GM18907 (cell line): ENCODE measurements around the gene TTC27.

ENCODE experiments used
- ATAC-seq: cut with Tn5 transposase; IDR thresholded peaks from one replicate; pipeline ENCODE4 v1.9.1; 2021; ENCODE audit warnings: mild to moderate bottlenecking, moderate library complexity; ENCODE audit not compliant: unreplicated experiment

Gene TTC27

DNA sequence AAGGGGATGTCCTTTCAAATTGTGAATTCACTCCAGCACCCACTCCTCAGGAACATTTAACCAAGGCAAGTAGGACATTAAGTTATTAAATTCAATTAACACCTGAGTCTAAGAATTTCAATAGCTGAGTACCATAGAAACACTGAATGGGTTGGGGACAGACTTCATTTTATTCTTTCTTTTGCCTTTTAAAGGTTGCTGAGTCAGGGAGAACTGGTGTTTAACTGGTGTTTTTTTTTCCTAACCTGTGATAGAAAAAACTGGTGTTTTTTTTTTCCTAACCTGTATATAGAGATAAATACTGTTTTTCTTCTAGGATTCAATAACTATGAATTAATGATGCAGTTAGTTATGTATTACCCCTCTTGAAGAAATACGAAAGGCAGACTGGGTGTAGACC, 38.9 kb downstream of the TTC27 start:
- no peak for ATAC-seq

DNA sequence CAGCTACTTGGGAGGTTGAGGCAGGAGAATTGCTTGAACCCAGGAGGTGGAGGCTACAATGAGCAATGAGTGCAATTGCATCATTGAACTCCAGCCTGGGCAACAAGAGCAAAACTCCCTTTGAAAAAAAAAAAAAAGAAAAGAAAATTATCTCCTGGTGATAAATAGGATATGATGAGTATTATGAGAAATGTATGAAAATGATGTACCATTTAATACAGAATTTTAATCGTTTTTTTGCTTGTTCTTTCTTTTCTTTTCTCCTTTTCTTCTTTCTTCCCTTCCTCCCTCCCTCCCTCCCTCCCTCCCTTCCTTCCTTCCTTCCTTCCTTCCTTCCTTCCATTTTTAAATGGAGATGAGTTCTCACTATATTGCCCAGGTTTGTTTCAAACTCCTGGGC, 40.4 kb downstream of the TTC27 start:
- no peak for ATAC-seq

DNA sequence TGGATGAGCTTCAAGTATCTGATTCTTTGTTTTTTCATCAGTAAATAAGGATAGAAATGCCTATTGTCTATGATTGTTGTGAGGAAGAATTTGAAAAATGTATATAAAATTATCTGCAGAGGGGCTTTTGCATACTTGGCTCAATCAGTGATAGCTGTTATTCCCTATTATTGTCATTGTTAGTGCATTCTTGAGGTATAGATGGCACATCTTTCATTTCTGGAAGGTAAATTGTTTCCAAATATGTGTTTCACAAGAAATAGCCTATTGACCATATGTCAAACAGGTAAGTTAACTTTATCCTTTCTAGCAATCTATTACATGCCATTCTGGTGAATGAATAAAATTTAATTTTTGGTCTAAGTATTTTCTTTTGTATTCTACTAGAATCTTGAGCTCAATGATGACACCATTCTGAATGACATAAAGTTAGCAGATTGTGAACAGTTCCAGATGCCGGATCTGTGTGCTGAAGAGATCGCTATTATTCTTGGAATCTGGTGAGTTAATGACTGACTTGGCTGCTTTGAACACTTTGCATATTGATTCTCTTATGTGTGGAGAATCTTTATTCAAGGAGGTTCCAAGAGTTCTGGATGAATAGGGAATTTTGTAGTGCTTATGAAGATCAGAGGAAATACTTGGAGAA, 44.2 kb downstream of the TTC27 start:
- ATAC-seq: no peak

DNA sequence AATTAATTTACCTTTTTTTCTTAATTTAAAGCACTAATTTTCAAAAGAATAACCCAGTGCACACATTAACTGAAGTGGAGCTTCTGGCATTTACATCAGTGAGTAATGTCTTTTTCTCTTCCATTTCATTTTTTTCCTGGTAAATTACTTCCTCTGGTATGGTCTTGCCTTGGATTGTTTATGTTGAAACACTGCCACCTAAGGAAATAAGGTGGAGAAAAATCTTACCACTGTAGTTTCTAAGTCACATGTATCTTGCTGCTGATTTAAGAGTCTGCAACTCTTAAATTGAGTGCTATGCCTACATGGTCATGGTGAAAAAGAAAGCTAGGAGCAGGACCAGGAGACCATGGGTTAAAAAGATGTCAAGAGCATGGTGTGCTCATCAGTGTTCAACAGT, 51.0 kb downstream of the TTC27 start:
- no peak for ATAC-seq

DNA sequence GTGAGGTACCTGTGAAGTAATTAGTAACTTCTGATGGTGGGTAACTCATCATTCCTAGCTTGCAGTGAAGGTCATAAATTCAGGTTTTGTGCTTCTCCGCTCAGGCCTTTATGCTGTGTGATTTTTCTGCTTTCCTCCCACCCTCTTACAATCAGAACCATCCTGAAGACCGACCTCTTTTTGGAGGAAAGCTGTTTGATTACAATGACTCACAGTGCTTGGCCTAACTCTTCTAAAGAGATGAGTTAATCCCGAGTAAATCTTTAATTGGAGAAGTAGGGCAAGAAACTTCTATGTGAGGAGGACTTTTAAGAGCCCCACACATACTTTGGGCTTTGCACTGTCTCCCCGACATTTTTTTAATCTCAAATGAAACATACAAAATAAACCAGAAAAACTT, 53.1 kb downstream of the TTC27 start:
- no peak for ATAC-seq

DNA sequence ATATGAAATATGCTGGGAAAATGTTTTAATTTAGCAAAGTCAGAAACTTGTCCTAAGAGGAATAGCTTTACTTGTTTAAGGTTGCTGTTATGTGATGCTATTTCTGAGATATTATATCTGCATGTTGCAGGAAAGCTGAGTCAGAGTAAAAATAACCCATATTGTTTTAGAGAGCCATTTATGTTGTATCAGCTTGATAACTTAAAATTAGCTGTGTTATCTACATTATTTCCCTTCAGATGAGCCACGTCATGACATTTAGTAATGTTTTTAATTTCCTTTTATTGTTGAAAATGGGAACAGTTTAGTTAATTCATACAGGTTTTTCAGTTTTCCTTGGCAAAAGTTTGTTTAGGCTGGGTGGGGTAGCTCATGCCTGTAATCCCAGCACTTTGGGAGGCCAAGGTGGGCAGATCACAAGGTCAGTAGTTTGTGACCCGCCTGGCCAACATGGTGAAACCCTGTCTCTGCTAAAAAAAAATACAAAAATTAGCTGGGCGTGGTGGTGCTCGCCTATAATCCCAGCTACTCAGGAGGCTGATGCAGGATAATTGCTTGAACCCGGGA, 55.8 kb downstream of the TTC27 start:
- no peak for ATAC-seq

DNA sequence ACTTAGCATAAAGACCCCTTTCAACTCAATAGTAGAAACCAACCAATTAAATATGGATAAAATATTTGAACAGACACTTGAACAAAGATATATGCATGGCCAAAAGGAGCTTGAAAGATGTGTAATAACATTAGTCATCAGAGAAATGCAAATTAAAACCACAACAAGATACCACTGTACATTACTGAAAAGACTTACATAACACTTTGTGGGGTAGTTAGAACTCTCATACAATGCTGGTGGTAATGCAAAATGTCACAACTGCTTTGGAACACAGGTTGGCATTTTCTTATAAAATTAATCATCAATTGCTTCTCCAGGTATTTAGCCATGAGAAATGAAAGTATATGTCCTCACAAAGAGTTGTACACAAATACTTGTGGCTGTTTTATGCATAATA, 60.7 kb downstream of the TTC27 start:
- peak; percentile 64 for ATAC-seq

DNA sequence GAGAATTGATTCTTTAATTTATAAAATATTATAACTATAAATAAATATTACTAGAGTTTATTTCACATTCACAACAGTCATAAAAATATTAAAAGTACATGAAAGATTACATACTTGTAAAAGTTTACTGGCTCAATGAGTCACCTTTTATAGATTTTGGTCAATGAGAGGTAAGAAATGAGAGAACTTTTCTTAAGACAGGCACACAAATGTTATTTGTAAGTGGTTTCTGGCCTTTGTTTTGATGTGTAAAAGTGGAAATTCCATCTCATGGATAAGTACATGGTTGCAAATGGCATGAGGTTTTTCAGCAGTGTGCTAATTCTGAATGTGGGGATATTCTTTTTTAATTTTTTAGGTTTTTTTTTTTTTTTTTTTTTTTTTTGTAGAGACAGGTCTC, 63.8 kb downstream of the TTC27 start:
- no peak for ATAC-seq

DNA sequence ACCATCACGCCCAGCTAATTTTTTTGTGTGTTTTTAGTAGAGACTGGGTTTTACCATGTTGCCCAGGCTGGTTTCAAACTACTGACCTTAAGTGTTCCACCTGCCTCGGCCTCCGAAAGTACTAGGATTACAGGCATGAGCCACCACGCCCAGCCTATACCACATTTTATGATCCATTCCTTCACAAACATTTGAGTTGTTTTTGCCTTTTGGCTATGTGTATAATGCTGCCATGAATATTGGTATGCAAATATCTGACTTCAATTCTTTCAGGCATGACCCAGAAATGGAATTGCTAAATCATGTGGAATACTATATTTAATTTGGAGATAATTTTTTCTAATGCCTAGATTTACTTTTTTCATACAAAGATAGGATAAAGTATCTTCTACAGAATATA, 68.6 kb downstream of the TTC27 start:
- no peak for ATAC-seq

DNA sequence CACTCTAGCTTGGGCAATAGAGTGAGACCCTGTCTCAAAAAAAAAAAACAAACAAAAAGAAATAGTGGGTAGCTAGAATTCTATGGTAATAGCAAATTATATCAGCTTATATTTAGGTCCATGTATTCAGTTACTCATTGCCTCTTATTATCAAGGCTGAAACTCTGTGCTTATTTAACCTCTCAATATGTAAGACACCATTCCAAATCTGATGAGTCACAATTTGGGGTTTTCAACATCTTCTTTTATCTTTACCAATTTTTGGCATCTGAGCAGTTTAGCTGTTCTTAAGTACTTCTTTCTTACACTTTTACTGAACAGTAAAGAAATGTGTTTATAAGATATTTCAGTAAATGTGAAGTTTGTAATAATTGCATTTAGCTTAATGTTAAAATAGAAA, 69.3 kb downstream of the TTC27 start:
- no peak for ATAC-seq

DNA sequence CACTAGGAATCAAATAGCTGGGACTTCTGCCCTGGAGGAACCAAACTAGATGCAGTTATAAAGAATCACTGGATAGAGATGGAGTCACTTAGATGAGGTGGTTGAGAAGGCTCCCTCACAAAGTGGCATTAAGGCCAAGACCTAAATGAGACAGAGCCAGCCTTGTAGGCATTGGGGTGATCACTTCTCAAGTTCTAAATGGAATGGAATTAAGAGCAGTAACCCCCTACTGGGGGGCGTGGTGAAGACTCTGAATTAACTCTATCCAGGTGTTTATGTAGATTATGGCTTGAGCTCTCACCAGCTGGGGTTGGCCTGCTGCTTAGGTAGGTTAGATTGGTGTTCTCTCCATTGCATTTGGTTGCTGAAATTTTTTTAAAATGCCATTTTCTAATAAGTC, 71.3 kb downstream of the TTC27 start:
- no peak for ATAC-seq

DNA sequence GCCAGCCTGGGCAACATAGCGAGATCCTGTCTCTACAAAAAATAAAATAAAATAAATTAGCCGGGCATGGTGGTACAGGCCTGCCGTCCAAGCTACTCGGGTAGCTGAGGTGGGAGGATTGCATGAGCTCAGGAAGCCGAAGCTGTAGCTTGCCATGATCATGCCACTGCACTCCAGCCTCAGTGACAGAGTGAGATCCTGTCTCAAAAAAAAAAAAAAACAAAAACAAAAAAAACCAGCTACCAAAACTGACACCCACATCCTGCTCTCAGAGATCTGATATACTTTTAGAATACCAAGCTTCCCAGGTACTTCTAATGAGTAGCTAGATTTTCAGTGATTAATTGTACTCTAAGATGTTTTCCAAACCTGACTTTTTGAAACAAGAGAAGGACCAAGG, 74.0 kb downstream of the TTC27 start:
- no peak for ATAC-seq

DNA sequence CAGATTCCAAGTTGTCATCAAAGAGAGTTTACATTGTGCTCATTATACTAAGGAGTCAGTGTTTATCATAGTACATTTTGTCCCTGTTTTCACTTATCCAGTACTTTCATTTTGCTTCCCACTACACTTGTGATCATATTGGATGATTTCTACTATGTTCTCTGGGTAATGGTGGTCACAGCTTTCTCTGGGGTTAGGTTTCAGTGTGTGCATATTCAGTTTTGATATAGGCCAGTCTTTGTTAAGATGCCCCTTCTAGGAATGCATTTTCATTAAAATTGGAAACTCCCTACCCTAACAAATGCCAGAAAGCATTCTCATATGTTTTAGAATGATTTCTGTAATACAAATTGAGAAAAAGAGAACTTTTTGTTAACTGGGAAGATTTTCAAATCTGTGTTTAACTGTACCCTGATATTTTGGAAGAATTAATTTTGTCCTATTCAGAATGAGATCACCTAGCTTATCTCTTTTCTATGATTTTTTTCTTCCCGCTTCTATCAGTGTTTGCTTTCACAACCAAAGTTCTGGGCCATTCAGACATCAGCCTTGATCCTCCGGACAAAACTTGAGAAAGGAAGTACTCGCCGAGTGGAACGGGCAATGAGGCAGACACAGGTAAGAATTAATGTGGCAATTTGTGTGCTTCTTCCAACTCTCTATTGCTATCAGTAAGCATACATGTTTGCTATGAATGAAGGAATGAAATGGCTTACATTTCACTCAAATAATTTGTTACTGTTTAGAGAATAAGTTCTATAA, 74.6 kb downstream of the TTC27 start:
- ATAC-seq: peak; percentile 51

DNA sequence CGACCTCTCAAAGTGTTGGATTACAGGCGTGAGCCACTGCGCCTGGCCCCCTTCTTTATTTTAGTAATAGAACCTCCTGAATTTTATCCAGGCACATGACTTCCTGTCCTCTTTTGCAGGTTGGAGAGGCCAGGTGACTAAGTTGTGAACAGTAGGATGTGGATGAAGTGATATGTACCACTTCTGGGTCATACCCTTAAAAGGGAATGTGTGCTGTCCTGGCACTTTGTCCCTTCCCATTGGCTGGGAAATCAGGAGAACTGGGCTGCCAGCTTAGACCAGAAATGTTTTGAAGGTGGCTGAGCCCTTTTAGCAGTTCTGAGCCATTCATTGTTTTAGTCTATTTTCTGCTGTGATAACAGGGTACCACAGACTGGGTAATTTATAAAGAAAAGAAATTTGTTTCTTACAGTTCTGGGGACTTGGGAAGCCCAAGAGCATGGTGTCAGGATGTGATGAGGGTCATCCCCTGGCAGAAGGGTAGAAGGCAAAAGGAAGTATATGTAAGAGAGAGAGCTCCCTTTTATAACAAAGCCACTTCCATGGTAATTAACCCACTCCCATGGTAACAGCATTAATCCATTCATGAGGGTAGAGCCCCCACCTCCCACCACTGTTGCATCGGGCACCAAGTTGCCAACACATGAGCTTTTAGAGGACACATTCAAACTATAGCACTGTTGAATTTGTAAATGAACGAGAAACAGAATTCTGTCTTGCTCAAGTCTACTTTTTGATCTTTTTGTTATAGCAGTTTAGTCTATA, 79.1 kb downstream of the TTC27 start:
- no peak for ATAC-seq

DNA sequence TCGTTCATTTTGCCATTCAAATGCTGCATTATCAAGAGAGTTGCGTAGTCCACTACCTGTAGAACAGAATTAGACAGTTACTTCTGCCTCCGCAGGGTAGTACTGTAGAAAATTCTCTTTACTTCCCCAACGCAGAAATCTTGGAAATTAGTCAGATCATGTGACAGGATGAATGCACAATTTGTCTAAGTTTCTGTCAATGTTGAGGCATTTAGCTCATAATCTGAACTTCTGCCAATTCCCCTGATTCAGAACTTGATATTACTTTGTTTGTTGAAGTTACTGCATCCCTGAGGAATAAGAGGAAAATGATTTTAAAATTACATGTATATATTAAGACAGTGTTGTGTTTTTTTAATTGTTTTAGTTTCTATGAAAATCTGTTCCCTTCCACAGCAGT, 83.4 kb downstream of the TTC27 start:
- no peak for ATAC-seq

DNA sequence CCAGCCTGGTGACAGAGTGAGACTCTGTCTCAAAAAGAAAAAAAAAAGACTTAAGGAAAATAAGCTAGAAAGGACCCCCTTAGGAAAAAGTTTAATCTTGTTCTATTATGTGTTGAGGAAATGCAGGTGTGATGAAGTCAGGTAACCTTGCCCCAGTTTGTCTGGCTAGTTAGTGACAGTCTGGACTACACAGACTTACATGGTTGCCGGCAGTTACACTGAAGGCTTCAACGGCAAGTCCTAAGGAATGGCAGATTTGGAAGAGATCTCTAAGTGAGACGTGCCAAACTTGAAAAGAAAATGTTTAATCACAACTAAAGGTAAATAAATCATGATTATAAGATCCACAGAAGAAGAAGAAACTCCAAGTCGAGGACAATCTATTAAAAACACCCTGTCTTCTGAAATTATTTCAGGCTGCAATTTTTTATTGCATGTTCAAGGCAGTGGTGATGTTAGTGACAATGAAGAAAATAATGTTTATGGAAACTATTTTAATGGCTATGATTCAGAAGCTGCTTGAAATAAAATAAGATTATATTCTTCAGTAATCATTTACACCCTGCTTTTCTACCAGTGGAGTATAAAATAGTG, 84.2 kb downstream of the TTC27 start:
- ATAC-seq: no peak

DNA sequence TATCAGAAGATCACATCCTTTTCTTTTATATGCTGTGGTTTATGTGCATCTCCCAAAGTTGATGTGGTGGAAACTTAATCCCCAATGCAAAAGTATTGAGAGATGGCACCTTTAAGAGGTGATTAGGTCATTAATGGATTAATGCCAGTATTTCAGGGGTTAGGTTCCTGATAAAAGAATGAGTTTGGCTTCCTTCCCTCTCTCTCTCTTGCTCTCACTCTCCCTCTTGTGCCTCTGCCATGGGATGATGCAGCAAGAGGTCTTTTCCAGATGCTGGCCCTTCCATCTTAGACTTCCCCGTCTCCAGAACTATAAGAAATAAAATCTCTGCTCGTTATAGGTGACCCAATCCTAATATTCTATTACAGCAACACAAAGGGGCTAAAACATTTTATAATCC, 85.0 kb downstream of the TTC27 start:
- no peak for ATAC-seq

DNA sequence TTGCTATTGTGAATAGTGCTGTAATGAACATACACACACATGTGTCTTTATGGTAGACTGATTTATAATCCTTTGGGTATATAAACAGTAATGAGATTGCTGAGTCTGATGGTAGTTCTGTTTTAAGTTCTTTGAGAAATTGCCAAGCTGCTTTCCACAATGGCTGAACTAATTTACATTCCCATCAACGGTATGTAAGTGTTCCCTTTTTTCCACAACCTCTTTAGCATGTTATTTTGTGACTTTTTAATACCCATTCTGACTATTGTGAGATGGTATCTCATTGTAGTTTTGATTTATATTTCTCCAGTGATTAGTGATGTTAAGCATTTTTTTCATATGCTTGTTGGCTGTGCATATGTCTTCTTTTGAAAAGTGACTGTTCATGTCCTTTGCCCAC, 86.7 kb downstream of the TTC27 start:
- ATAC-seq: no peak

DNA sequence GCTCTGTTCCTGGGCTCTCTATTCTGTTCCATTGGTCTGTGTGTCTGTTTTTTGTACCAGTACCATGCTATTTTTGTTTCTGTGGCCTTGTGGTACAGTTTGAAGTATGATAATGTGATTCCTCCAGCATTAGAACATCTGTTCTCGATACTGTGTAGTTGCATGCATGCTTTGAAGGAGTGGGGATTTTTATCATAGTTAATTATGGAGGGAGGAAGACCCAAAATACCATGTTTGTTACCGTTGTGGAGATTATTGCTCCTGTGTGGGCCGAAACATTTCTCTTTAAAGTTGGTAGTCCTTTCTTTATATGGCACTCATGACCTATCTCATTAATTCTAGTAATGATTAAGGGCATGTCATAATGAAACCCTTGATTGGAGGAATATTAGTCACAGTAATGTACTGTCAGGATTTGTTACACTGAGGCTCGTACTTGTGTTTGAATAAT, 87.6 kb downstream of the TTC27 start:
- ATAC-seq: peak; percentile 98

DNA sequence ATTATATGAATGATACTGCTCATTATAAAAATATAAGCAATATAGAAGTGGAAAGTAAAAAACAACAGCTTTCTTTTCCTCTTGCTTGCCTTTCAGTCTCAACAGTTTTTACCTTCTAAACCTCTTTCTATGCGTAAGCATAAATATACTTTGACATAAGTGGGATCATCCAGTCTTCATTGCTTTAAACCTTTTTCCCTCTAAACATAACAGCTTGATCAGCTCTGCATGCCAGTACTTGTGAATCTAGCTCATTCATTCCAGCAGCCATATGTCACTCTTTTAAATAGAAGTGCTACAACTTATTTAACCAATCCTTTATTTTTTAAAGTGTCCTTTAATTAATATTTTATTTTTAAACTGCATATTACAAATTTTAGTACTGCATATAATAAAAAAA, 88.1 kb downstream of the TTC27 start:
- ATAC-seq: no peak

DNA sequence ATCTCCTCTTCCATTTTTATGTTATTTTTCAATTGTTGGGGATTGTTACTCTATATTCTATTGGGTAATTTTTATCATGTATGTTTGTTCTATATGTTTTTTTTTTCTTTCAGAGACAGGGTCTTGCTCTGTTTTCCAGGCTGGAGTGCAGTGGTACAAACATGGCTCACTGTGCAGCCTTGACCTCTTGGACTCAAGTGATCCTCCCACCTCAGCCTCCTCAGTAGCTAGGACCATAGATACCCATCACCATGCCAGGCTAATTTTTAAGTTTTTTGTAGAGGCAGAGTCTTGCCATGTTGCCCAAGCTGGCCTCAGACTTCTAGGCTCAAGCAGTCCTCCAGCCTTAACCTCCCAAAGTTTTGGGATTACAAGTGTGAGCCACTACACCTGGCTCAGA, 88.7 kb downstream of the TTC27 start:
- ATAC-seq: no peak
